HCT116 (cell line): ENCODE measurements around the gene CXXC1. TPM values are rescaled to one million over a fixed set of nuclear protein-coding genes. Genes with fewer than 3 reads are reported as not detected.

ENCODE experiments used
- ATAC-seq: fragments of 200-7000 bp; cut with Tn5 transposase; 2 replicates; pipeline ENCODE4 v1.9.1; 2020; ENCODE audit warnings: mild to moderate bottlenecking, moderate library complexity
- BruUV-seq: library from RNA; stranded (reverse); fragments of 400-500 nt; replicated peaks from 2 replicates; lab custom pipeline; 2021; lab: Mats Ljungman, UMichigan
- CTCF ChIA-PET: fragments of 300-600 bp; sonication (Branson Sonifier 250); formaldehyde crosslinking; loops from one replicate; lab custom pipeline; 2021; ENCODE audit warnings: antibody characterized with exemption; lab: Charles Lee
- POLR2A ChIA-PET: fragments of 300-600, 350-600 bp; sonication (Branson Sonifier 250); formaldehyde crosslinking; loops from one replicate; lab custom pipeline; 2021; ENCODE audit warnings: antibody characterized with exemption; lab: Charles Lee
- RAD21 ChIA-PET, 2 experiments: fragments of 300-600 bp; sonication (Branson Sonifier 250); formaldehyde crosslinking; loops; one replicate each; lab custom pipeline; 2023; ENCODE audit warnings: low total read pairs in 2 of 2; ENCODE audit not compliant: uncharacterized antibody in 2 of 2, unreplicated experiment in 2 of 2, low non-redundant PET in 1 of 2; lab: Charles Lee
- DNase-seq: peaks from one replicate; pipeline ENCODE4 v3.0.0-alpha.2; 2010; ENCODE audit warnings: low read depth, low spot score
- H2AFZ ChIP-seq: fragments of 200-600 bp; shearing (Covaris generic), sonication (generic); 2 replicates; pipeline ENCODE4 v1.6.1; 2017; ENCODE audit warnings: low read depth, mixed run types, mixed read lengths, antibody characterized with exemption, low read length; ENCODE audit not compliant: poor library complexity, severe bottlenecking
- H3K27ac ChIP-seq: 2 replicates; pipeline ENCODE4 v1.5.1; 2012; ENCODE audit warnings: low read depth, low read length
- H3K27me3 ChIP-seq: fragments of 200-600 bp; sonication (generic); 2 replicates; pipeline ENCODE4 v1.6.1; 2016; ENCODE audit warnings: mixed run types, low read length, mixed read lengths; ENCODE audit not compliant: insufficient read depth
- H3K36me3 ChIP-seq, 2 experiments: fragments of 200-500 bp in 1 of 2; fragments of 200-600 bp in 1 of 2; sonication (Bioruptor generic) in 1 of 2; sonication (generic) in 1 of 2; 2 replicates each; pipeline versions ENCODE4 v1.5.1 to v1.6.1; 2014 to 2016; ENCODE audit warnings: low read length in 2 of 2, inconsistent platforms in 1 of 2, mixed read lengths in 1 of 2, mixed run types in 1 of 2; ENCODE audit not compliant: insufficient read depth in 2 of 2, control insufficient read depth in 1 of 2
- H3K4me1 ChIP-seq, 2 experiments: fragments of 200-600 bp in 1 of 2; sonication (generic) in 1 of 2; 2 replicates each; pipeline versions ENCODE4 v1.5.1 to v1.6.1; 2012 to 2017; ENCODE audit warnings: low read length in 2 of 2, inconsistent platforms in 1 of 2, mild to moderate bottlenecking in 1 of 2, mixed read lengths in 1 of 2, mixed run types in 1 of 2, moderate library complexity in 1 of 2; ENCODE audit not compliant: insufficient read depth in 2 of 2, control insufficient read depth in 1 of 2
- H3K4me2 ChIP-seq: fragments of 200-600 bp; sonication (generic); 2 replicates; pipeline ENCODE4 v1.6.1; 2017; ENCODE audit warnings: mixed run types, low read length, mixed read lengths
- H3K4me3 ChIP-seq, 2 experiments: fragments of 200-600 bp in 1 of 2; sonication (generic) in 1 of 2; replicated peaks in 1 of 2; 2 replicates each; pipeline ENCODE4 v1.5.1; 2011 to 2016; ENCODE audit warnings: low read length in 2 of 2, control low read depth in 1 of 2, low read depth in 1 of 2, mild to moderate bottlenecking in 1 of 2, mixed read lengths in 1 of 2, mixed run types in 1 of 2
- H3K79me2 ChIP-seq: fragments of 200-600 bp; sonication (generic); 2 replicates; pipeline ENCODE4 v1.6.1; 2017; ENCODE audit warnings: mild to moderate bottlenecking, mixed run types, low read length, moderate library complexity, mixed read lengths; ENCODE audit not compliant: insufficient read depth
- H3K9ac ChIP-seq: fragments of 200-600 bp; sonication (generic); 2 replicates; pipeline ENCODE4 v1.6.1; 2016; ENCODE audit warnings: low read length, mixed read lengths
- H3K9me2 ChIP-seq: fragments of 200-600 bp; sonication (generic), shearing (Covaris generic); 2 replicates; pipeline ENCODE4 v1.6.1; 2017; ENCODE audit warnings: mixed run types, mild to moderate bottlenecking, moderate library complexity; ENCODE audit not compliant: insufficient read depth
- H3K9me3 ChIP-seq, 2 experiments: fragments of 200-500 bp in 1 of 2; fragments of 200-600 bp in 1 of 2; sonication (Bioruptor generic) in 1 of 2; sonication (generic) in 1 of 2; 2 replicates each; pipeline ENCODE4 v1.6.1; 2014 to 2017; ENCODE audit warnings: low read length in 2 of 2, mixed read lengths in 2 of 2, inconsistent platforms in 1 of 2, low read depth in 1 of 2, mild to moderate bottlenecking in 1 of 2, mixed run types in 1 of 2, moderate library complexity in 1 of 2; ENCODE audit not compliant: control insufficient read depth in 1 of 2, insufficient read depth in 1 of 2
- H4K20me1 ChIP-seq: fragments of 200-600 bp; sonication (generic), shearing (Covaris generic); 2 replicates; pipeline ENCODE4 v1.6.1; 2017; ENCODE audit warnings: mixed run types, mild to moderate bottlenecking, moderate library complexity; ENCODE audit not compliant: insufficient read depth
- ATF3 ChIP-seq: IDR thresholded peaks from 2 replicates; pipeline ENCODE4 v1.6.1; 2012
- CBX3 ChIP-seq: IDR thresholded peaks from 2 replicates; pipeline ENCODE4 v1.6.1; 2012; ENCODE audit warnings: low read depth
- CEBPB ChIP-seq: IDR thresholded peaks from 2 replicates; pipeline ENCODE4 v1.6.1; 2012; ENCODE audit warnings: low read depth
- CTCF ChIP-seq, 3 experiments: fragments of 200-600 bp in 1 of 3; sonication (generic) in 1 of 3; IDR thresholded peaks in 2 of 3; conservative IDR thresholded peaks in 1 of 3; 2 replicates each; pipeline ENCODE4 v1.5.1; 2012 to 2017; ENCODE audit warnings: low read depth in 2 of 3, low read length in 2 of 3, antibody characterized with exemption in 1 of 3, borderline replicate concordance in 1 of 3, control low read depth in 1 of 3, mild to moderate bottlenecking in 1 of 3, mixed read lengths in 1 of 3, mixed run types in 1 of 3, moderate library complexity in 1 of 3; ENCODE audit not compliant: insufficient read depth in 1 of 3
- EGR1 ChIP-seq: IDR thresholded peaks from 2 replicates; pipeline ENCODE4 v1.6.1; 2012; ENCODE audit warnings: low read depth
- ELF1 ChIP-seq: IDR thresholded peaks from 2 replicates; pipeline ENCODE4 v1.6.1; 2012; ENCODE audit warnings: low read depth, borderline replicate concordance
- FOSL1 ChIP-seq: IDR thresholded peaks from 2 replicates; pipeline ENCODE4 v1.6.1; 2012; ENCODE audit warnings: low read depth
- JUND ChIP-seq: IDR thresholded peaks from 2 replicates; pipeline ENCODE4 v1.6.1; 2012
- MAX ChIP-seq: IDR thresholded peaks from 2 replicates; pipeline ENCODE4 v1.6.1; 2012
- POLR2A ChIP-seq: IDR thresholded peaks from 2 replicates; pipeline ENCODE4 v1.7.0; 2011; ENCODE audit warnings: borderline replicate concordance; ENCODE audit not compliant: insufficient read depth, insufficient read length; ENCODE audit errors: extremely low read depth
- POLR2AphosphoS5 ChIP-seq: IDR thresholded peaks from 2 replicates; pipeline ENCODE4 v1.6.1; 2011; ENCODE audit warnings: mild to moderate bottlenecking, low read depth, low read length, moderate library complexity
- RAD21 ChIP-seq: IDR thresholded peaks from 2 replicates; pipeline ENCODE4 v1.6.1; 2012; ENCODE audit warnings: low read depth, mild to moderate bottlenecking
- REST ChIP-seq: IDR thresholded peaks from 2 replicates; pipeline ENCODE4 v1.6.1; 2012; ENCODE audit warnings: low read depth
- TCF7L2 ChIP-seq: IDR thresholded peaks from 2 replicates; pipeline ENCODE4 v1.7.0; 2011; ENCODE audit warnings: borderline replicate concordance, inconsistent platforms; ENCODE audit not compliant: insufficient read depth, insufficient read length; ENCODE audit errors: extremely low read depth
- YY1 ChIP-seq: IDR thresholded peaks from 2 replicates; pipeline ENCODE4 v1.6.1; 2011; ENCODE audit warnings: low read length, low read depth, moderate library complexity, mild to moderate bottlenecking; ENCODE audit not compliant: insufficient replicate concordance; ENCODE audit errors: extremely low read depth
- ZBTB33 ChIP-seq: IDR thresholded peaks from 2 replicates; pipeline ENCODE4 v1.6.1; 2011; ENCODE audit warnings: mild to moderate bottlenecking, low read length, moderate library complexity; ENCODE audit not compliant: insufficient replicate concordance; ENCODE audit errors: extremely low read depth
- ZNF274 ChIP-seq: fragments of 200-500 bp; sonication (Bioruptor generic); IDR thresholded peaks from 2 replicates; pipeline ENCODE4 v1.6.1; 2014; ENCODE audit warnings: mild to moderate bottlenecking, low read depth, low read length, inconsistent platforms
- intact Hi-C: fragments of 100-400 bp; cut with micrococcal nuclease; formaldehyde crosslinking; loops from 2 replicates; pipeline ENCODE4 v1.10.0; 2022
- total RNA-seq: library from RNA; stranded (reverse); gene quantifications from one replicate; pipeline ENCODE4 v1.2.1, GENCODE V29; 2021; ENCODE audit not compliant: unreplicated experiment

CXXC1 gene
- total RNA-seq, 1 experiment from 2014 or later, result 101 TPM

GRCh38 chr18:50301074-50301473, 13.6 kb upstream of the CXXC1 start (continued):
- no peak for TF ChIP-seq REST

GRCh38 chr18:50299626-50300388, 12.3 kb upstream of the CXXC1 start:
- no peaks in the 10 kb centered on the region for H3K9me2 ChIP-seq
- ChIA-PET RAD21 (no interaction called here), POLR2A (no interaction called here), CTCF (no interaction called here)
- intact Hi-C loops, result no loop called here
- no peak overlapping the region for H3K9ac ChIP-seq
- no peaks in the 10 kb centered on the region for H3K4me1 ChIP-seq
- no peak for DNase-seq
- BruUV-seq, result no TSS peak
- H4K20me1 ChIP-seq, result no peaks in the 10 kb centered on the region
- no peak overlapping the region for H3K27ac ChIP-seq
- H3K36me3 ChIP-seq, result no peaks in the 10 kb centered on the region
- no peaks in the 10 kb centered on the region for H3K79me2 ChIP-seq
- ATAC-seq, result no peak
- H2AFZ ChIP-seq, result no peak overlapping the region
- H3K4me3 ChIP-seq, result no peak overlapping the region
- no peaks in the 10 kb centered on the region for H3K27me3 ChIP-seq
- no peaks in the 10 kb centered on the region for H3K9me3 ChIP-seq
- no peak overlapping the region for H3K4me2 ChIP-seq
- TF ChIP-seq CEBPB (no peak), CBX3 (no peak), CTCF (IDR thresholded peaks at IDR 0.05 in 2 of 3, conservative IDR thresholded peaks at IDR 0.05 in 1 of 3; ENCODE audit: borderline replicate concordance in 1 of 3, insufficient read depth in 1 of 3, low read depth in 2 of 3, low read length in 2 of 3) (no peak), MAX (no peak), RAD21 (no peak), ZNF274 (no peak), ELF1 (no peak), EGR1 (no peak), TCF7L2 (no peak), ATF3 (no peak), FOSL1 (no peak), POLR2AphosphoS5 (no peak), YY1 (no peak), ZBTB33 (no peak), POLR2A (no peak), JUND (no peak)
